Right lobe of liver (tissue), 6 donors: ENCODE measurements around the gene PRKACB. TPM values are rescaled to one million over a fixed set of nuclear protein-coding genes. Genes with fewer than 3 reads are reported as not detected.

ENCODE experiments used
- ATAC-seq, 4 donors: fragments of 200-7000 bp; cut with Tn5 transposase; one replicate each; pipeline ENCODE4 v1.9.1; 2020; ENCODE audit warnings: mild to moderate bottlenecking in 4 of 4, moderate library complexity in 4 of 4
- DNase-seq, 3 donors: peaks; one replicate each; pipeline ENCODE4 v3.0.0-alpha.2; 2020
- H3K27ac ChIP-seq, 3 donors: fragments of 200-600 bp; one replicate each; pipeline ENCODE4 v1.8.0; 2022
- H3K27me3 ChIP-seq, 2 donors: fragments of 200-600 bp; one replicate each; pipeline ENCODE4 v1.8.0; 2022
- H3K36me3 ChIP-seq, 4 donors: fragments of 200-600 bp; sonication (generic) in 1 of 4; one replicate each; pipeline versions ENCODE4 v1.5.1 to v1.8.0; 2017 to 2022; ENCODE audit warnings: control low read depth in 1 of 4
- H3K4me1 ChIP-seq, 4 donors: fragments of 200-600 bp; sonication (generic) in 1 of 4; one replicate each; pipeline versions ENCODE4 v1.5.1 to v1.8.0; 2017 to 2022; ENCODE audit warnings: control low read depth in 1 of 4
- H3K4me3 ChIP-seq, 3 donors: fragments of 200-600 bp; one replicate each; pipeline ENCODE4 v1.8.0; 2022
- H3K9me3 ChIP-seq, 4 donors: fragments of 200-600 bp; sonication (generic) in 1 of 4; one replicate each; pipeline versions ENCODE4 v1.5.1 to v1.8.0; 2017 to 2022; ENCODE audit warnings: control low read depth in 1 of 4
- POLR2A ChIP-seq: fragments of 450-650 bp; IDR thresholded peaks from one replicate; pipeline ENCODE4 v1.6.1; 2017; ENCODE audit warnings: antibody characterized with exemption, mild to moderate bottlenecking
- WGBS: methylation state at CpG from one replicate; pipeline ENCODE4 v1.1.6; 2018; ENCODE audit warnings: low coverage, low lambda C conversion rate; ENCODE audit not compliant: insufficient coverage; ENCODE audit errors: missing lambda C conversion rate; 5-methylcytosine and 5-hydroxymethylcytosine counted together
- intact Hi-C, 2 donors: fragments of 100-400 bp; cut with DNase I; formaldehyde crosslinking; loops; one replicate each; pipeline versions ENCODE4 v1.11.2 to v1.14.1; 2022
- total RNA-seq, 6 experiments: library from RNA; depleted of rRNA in 2 of 6; stranded (reverse); fragments of >200 nt in 2 of 6; fragmentation: NEBNext Ultra II Directional in 3 of 6; extraction: Animal tissue kit (Norgen Biotek cat#: 25700) in 3 of 6; gene quantifications; one replicate each; pipeline versions ENCODE4 v1.1.0 to v1.2.4, GENCODE V29; 2016 to 2023
- TF ChIP-seq, protein P1 (sequence below), 4 donors: fragments of 200-600 bp in 3 of 4; fragments of 450-650 bp in 1 of 4; IDR thresholded peaks; one replicate each; pipeline versions ENCODE4 v1.5.1 to v1.8.0; 2016 to 2022; ENCODE audit warnings: antibody characterized with exemption in 4 of 4, mild to moderate bottlenecking in 2 of 4
- donor health status: DM: no; HTN: yes; CAD: no.
- donor health status: DM: no; HTN: no; CAD: no.
- donor health status: DM: no; HTN: no; CAD: no.
- donor health status: DM: no; HTN: yes; CAD: no.
- donor health status: DM: no; HTN: yes; CAD: no.

The PRKACB gene
- total RNA-seq, 6 experiments from 2014 or later, result 11.1 to 19.7 (median 15.6) TPM

- 98% methylated on average over 2 of the region's 2 CpGs for WGBS
- Histone ChIP-seq H3K27ac (no peak overlapping the region), H3K4me1 (no peaks in the 10 kb centered on the region), H3K9me3 (no peaks in the 10 kb centered on the region), H3K27me3 (no peaks in the 10 kb centered on the region), H3K36me3 (no peaks in the 10 kb centered on the region), H3K4me3 (no peak overlapping the region)
- DNase-seq (no peak), ATAC-seq (no peak)
- intact Hi-C loops, result no loop called here
- no peak for TF ChIP-seq POLR2A
- TF ChIP-seq, protein P1, sequence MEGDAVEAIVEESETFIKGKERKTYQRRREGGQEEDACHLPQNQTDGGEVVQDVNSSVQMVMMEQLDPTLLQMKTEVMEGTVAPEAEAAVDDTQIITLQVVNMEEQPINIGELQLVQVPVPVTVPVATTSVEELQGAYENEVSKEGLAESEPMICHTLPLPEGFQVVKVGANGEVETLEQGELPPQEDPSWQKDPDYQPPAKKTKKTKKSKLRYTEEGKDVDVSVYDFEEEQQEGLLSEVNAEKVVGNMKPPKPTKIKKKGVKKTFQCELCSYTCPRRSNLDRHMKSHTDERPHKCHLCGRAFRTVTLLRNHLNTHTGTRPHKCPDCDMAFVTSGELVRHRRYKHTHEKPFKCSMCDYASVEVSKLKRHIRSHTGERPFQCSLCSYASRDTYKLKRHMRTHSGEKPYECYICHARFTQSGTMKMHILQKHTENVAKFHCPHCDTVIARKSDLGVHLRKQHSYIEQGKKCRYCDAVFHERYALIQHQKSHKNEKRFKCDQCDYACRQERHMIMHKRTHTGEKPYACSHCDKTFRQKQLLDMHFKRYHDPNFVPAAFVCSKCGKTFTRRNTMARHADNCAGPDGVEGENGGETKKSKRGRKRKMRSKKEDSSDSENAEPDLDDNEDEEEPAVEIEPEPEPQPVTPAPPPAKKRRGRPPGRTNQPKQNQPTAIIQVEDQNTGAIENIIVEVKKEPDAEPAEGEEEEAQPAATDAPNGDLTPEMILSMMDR (IDR thresholded peaks at IDR 0.05), result no peak
These were observed 106.6 kb downstream of the PRKACB start for GRCh38 chr1:84250668-84251067.

GRCh38 chr1:84253036-84253435 lies 109.0 kb downstream of the PRKACB start:
- no peak for TF ChIP-seq POLR2A
- H3K27ac ChIP-seq, result no peak overlapping the region
- no peak for DNase-seq
- no peaks in the 10 kb centered on the region for H3K27me3 ChIP-seq
- intact Hi-C loops, result no loop called here
- no peak overlapping the region for H3K4me3 ChIP-seq
- no peaks in the 10 kb centered on the region for H3K36me3 ChIP-seq
- no peak for ATAC-seq
- 74% methylated on average over 2 of the region's 2 CpGs for WGBS
- no peaks in the 10 kb centered on the region for H3K4me1 ChIP-seq
- no peaks in the 10 kb centered on the region for H3K9me3 ChIP-seq

GRCh38 chr1:84253891-84254290 lies 109.8 kb downstream of the PRKACB start:
- Histone ChIP-seq H3K9me3 (no peaks in the 10 kb centered on the region), H3K4me3 (no peak overlapping the region), H3K27ac (no peak overlapping the region), H3K36me3 (no peaks in the 10 kb centered on the region), H3K4me1 (no peaks in the 10 kb centered on the region), H3K27me3 (no peaks in the 10 kb centered on the region)
- WGBS, result 44% methylated on average over 3 of the region's 4 CpGs
- TF ChIP-seq POLR2A, result no peak
- TF ChIP-seq, protein P1 (IDR thresholded peaks at IDR 0.05), result no peak
- DNase-seq, result peak in 1 of 3 donors; percentile 18
- ATAC-seq, result peak; percentile 46 to 98 (median 58)
- intact Hi-C loops, result no loop called here

DNA sequence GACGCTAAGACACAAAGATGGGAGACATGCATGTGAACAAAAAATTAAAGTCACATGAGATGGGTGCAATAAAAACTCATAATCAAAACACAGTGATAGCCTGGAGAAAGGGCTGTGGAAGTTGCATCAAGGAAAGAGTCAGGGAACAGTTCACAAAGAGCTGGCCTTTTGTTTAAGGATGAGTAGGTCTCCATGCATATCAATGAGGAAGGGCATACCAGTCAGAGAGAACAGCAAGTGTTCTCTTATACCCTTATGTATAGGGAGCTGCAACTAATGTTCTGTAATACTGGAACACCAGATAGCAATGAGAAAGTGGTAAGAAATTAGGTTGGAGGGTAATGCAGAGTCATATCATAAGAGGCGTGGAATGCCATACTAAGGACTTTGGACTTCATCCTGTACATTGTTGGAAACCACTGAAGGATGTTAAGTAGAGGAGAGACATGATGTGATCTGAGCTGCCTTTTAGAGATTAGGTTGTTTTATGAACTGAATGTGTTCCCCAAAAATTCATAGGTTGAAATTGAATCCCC lies 110.7 kb downstream of the PRKACB start:
- Histone ChIP-seq H3K36me3 (no peaks in the 10 kb centered on the region), H3K27ac (no peak overlapping the region), H3K27me3 (no peaks in the 10 kb centered on the region), H3K4me1 (no peaks in the 10 kb centered on the region), H3K4me3 (no peak overlapping the region), H3K9me3 (no peaks in the 10 kb centered on the region)
- DNase-seq (no peak), ATAC-seq (no peak)
- 90% methylated on average over 2 of the region's 2 CpGs for WGBS
- intact Hi-C loops, result no loop called here
- no peak for TF ChIP-seq POLR2A

- TF ChIP-seq, protein P1 (IDR thresholded peaks at IDR 0.05), result no peak
- TF ChIP-seq POLR2A, result no peak
- H3K4me1 ChIP-seq, result peaks cover 0 to 3% (median under 1%) of the 10 kb centered on the region in 4 donors
- intact Hi-C loops, result no loop called here
- ATAC-seq, result no peak
- no peak overlapping the region for H3K27ac ChIP-seq
- H3K36me3 ChIP-seq, result no peaks in the 10 kb centered on the region
- no peak overlapping the region for H3K4me3 ChIP-seq
- H3K27me3 ChIP-seq, result no peaks in the 10 kb centered on the region
- no peaks in the 10 kb centered on the region for H3K9me3 ChIP-seq
- DNase-seq, result no peak
These were observed 111.5 kb downstream of the PRKACB start for GRCh38 chr1:84255582-84255981.

DNA sequence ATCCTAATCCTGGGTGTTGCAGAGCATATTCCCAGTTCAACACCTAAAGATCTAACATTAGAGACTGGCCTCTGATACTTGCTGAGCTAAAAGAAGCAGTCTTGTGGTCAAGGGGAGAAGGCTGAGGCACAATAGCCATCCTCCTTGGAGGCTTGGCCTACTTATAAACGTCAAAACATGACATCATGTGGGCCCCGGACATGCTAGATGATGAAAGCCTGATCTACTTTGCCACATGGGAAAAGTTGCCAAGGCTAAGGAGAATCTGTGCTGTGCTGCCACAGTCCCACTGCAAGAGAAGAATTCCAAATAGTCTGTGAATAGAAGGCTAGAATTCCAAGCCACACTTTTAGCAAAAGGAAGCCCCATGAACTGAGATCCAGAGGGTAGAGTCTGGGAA lies 113.5 kb downstream of the PRKACB start:
- WGBS, result 61% methylated on average over 2 of the region's 2 CpGs
- no peaks in the 10 kb centered on the region for H3K27me3 ChIP-seq
- H3K4me1 ChIP-seq, result peaks cover 0 to 10% (median 4%) of the 10 kb centered on the region in 4 donors
- H3K36me3 ChIP-seq, result no peaks in the 10 kb centered on the region
- no peaks in the 10 kb centered on the region for H3K9me3 ChIP-seq
- DNase-seq (no peak), ATAC-seq (no peak)
- TF ChIP-seq POLR2A, result no peak
- TF ChIP-seq, protein P1 (IDR thresholded peaks at IDR 0.05), result no peak
- intact Hi-C loops, result no loop called here
- H3K4me3 ChIP-seq, result no peak overlapping the region
- H3K27ac ChIP-seq, result no peak overlapping the region
